ENCODE measurements around the gene NRIP3.
A peak's percentile ranks its signal among the peaks of the same experiment; 100 is the strongest.

The NRIP3 gene

GRCh38 chr11:9003573-9004182, at the start of gene NRIP3:
TSS of gene NRIP3 (minus strand) at chr11:9004001. CDS start at chr11:9003935, 66 bp downstream.
- Histone ChIP-seq H3K36me3 (no peaks in the 10 kb centered on the region), H3K4me1 (ENCODE audit: control insufficient read depth in 1 of 2, insufficient read depth in 1 of 2, low read depth in 1 of 2, low read length in 1 of 2) (peaks cover 25 to 31% of the 10 kb centered on the region in 2 experiments), H3K27me3 (peaks cover 73% of the 10 kb centered on the region), H3K4me3 (ENCODE audit: low read depth in 1 of 2, low read length in 1 of 2) (peak within 1 kb of the TSS; percentile 54 to 66), H3K9me3 (no peaks in the 10 kb centered on the region), H3K27ac (no peak within 1 kb of the TSS)
- TF ChIP-seq, protein P1, sequence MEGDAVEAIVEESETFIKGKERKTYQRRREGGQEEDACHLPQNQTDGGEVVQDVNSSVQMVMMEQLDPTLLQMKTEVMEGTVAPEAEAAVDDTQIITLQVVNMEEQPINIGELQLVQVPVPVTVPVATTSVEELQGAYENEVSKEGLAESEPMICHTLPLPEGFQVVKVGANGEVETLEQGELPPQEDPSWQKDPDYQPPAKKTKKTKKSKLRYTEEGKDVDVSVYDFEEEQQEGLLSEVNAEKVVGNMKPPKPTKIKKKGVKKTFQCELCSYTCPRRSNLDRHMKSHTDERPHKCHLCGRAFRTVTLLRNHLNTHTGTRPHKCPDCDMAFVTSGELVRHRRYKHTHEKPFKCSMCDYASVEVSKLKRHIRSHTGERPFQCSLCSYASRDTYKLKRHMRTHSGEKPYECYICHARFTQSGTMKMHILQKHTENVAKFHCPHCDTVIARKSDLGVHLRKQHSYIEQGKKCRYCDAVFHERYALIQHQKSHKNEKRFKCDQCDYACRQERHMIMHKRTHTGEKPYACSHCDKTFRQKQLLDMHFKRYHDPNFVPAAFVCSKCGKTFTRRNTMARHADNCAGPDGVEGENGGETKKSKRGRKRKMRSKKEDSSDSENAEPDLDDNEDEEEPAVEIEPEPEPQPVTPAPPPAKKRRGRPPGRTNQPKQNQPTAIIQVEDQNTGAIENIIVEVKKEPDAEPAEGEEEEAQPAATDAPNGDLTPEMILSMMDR (IDR thresholded peaks at IDR 0.05) = no peak

- no peak overlapping the region for H3K4me3 ChIP-seq (ENCODE audit: low read depth in 1 of 2, low read length in 1 of 2)
These were observed 48.5 kb upstream of the NRIP3 start for GRCh38 chr11:9052316-9052715.

DNA sequence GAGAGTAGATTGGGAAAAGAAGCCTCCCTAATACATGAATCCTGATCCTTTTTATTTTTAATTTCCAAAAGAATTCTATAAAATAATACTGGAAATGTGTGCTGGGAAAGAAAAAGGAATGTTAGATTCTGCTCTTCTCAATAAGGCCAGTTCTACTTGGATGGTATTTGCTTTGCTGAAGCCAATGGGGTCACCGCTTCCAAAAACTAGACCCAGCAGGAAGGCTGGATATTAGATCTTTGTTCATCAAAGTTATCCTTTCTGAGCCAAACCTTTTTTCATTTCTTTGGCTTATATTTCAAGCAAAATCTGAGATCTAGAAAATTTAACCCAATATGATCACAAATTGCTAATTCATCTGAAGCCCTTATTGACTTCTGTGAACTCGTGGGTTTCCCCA, 46.2 kb upstream of the NRIP3 start:
- TF ChIP-seq, protein P1 (IDR thresholded peaks at IDR 0.05) = no peak
- no peaks in the 10 kb centered on the region for H3K4me1 ChIP-seq (ENCODE audit: control insufficient read depth in 1 of 2, insufficient read depth in 1 of 2, low read depth in 1 of 2, low read length in 1 of 2)
- no peaks in the 10 kb centered on the region for H3K27me3 ChIP-seq
- H3K9me3 ChIP-seq = no peaks in the 10 kb centered on the region
- H3K27ac ChIP-seq = no peak overlapping the region
- no peak overlapping the region for H3K4me3 ChIP-seq (ENCODE audit: low read depth in 1 of 2, low read length in 1 of 2)
- no peaks in the 10 kb centered on the region for H3K36me3 ChIP-seq

More at GRCh38 chr11:9052316-9052715, 48.5 kb upstream of the NRIP3 start:
- H3K27ac ChIP-seq = no peak overlapping the region
- no peaks in the 10 kb centered on the region for H3K36me3 ChIP-seq
- no peaks in the 10 kb centered on the region for H3K27me3 ChIP-seq
- H3K9me3 ChIP-seq = no peaks in the 10 kb centered on the region
- TF ChIP-seq, protein P1 (IDR thresholded peaks at IDR 0.05) = no peak
- no peaks in the 10 kb centered on the region for H3K4me1 ChIP-seq (ENCODE audit: control insufficient read depth in 1 of 2, insufficient read depth in 1 of 2, low read depth in 1 of 2, low read length in 1 of 2)

DNA sequence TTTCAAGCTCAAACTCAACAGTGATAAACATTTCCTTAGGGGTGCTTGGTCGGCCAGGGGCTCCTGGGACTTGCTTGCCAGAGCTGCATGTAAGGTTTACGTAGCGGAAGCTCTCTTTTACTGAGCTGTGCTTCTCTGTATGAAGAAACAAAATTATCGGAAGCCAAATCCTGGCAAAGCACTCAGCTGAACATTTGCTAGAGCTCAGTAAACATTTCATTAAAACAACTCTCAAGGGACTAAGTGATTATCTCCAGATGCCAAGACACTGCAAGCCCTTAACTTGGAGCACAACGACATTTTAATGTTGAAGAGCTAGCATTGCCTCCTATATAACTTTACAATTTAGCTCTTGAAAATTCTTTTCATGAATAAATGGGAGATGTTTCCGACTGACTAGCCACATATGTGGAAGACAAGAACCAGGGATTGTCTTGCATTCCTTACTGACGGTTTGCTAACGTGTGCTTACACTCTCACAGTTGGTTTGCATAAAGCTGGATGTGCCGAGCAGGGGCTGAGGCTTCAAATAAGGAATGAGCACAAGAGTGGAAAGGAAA, 44.2 kb upstream of the NRIP3 start:
- H3K4me3 ChIP-seq (ENCODE audit: low read depth in 1 of 2, low read length in 1 of 2) = no peak overlapping the region

GRCh38 chr11:9046481-9046880, 42.7 kb upstream of the NRIP3 start:
- no peak overlapping the region for H3K27ac ChIP-seq
- H3K4me1 ChIP-seq (ENCODE audit: control insufficient read depth in 1 of 2, insufficient read depth in 1 of 2, low read depth in 1 of 2, low read length in 1 of 2) = no peaks in the 10 kb centered on the region
- no peaks in the 10 kb centered on the region for H3K36me3 ChIP-seq
- H3K27me3 ChIP-seq = peaks cover 17% of the 10 kb centered on the region
- H3K9me3 ChIP-seq = no peaks in the 10 kb centered on the region
- H3K4me3 ChIP-seq (ENCODE audit: low read depth in 1 of 2, low read length in 1 of 2) = no peak overlapping the region
- TF ChIP-seq, protein P1 (IDR thresholded peaks at IDR 0.05) = no peak

More for the DNA sequence above, 44.2 kb upstream of the NRIP3 start:
- no peaks in the 10 kb centered on the region for H3K9me3 ChIP-seq
- no peaks in the 10 kb centered on the region for H3K4me1 ChIP-seq (ENCODE audit: control insufficient read depth in 1 of 2, insufficient read depth in 1 of 2, low read depth in 1 of 2, low read length in 1 of 2)
- no peak overlapping the region for H3K27ac ChIP-seq
- peaks cover 2% of the 10 kb centered on the region for H3K27me3 ChIP-seq
- TF ChIP-seq, protein P1 (IDR thresholded peaks at IDR 0.05) = no peak
- H3K36me3 ChIP-seq = no peaks in the 10 kb centered on the region

Measured in neutrophil (primary cell).